Mesenchymal stem cell (in vitro differentiated cells and primary cell): ENCODE data around the gene NTF3.

Experiments
- DNase-seq: peaks from one replicate; pipeline ENCODE4 v3.0.0-alpha.2; 2013
- H2AFZ ChIP-seq: one replicate; pipeline ENCODE4 v1.6.1; 2013; ENCODE audit warnings: low read depth, mild to moderate bottlenecking, control low read depth, inconsistent platforms, low read length, moderate library complexity
- H2AK5ac ChIP-seq: 2 replicates; pipeline ENCODE4 v1.6.1; 2013; ENCODE audit warnings: low read length, moderate library complexity, mild to moderate bottlenecking, inconsistent platforms; ENCODE audit not compliant: severe bottlenecking
- H2BK120ac ChIP-seq: one replicate; pipeline ENCODE4 v1.6.1; 2013; ENCODE audit warnings: low read depth, mild to moderate bottlenecking, inconsistent platforms, low read length, moderate library complexity
- H2BK12ac ChIP-seq, 2 experiments: one replicate each; pipeline ENCODE4 v1.6.1; 2013; ENCODE audit warnings: inconsistent platforms in 2 of 2, low read length in 2 of 2, mild to moderate bottlenecking in 2 of 2, moderate library complexity in 2 of 2, control low read depth in 1 of 2
- H2BK15ac ChIP-seq: one replicate; pipeline ENCODE4 v1.6.1; 2013; ENCODE audit warnings: mild to moderate bottlenecking, low read depth, inconsistent platforms; ENCODE audit not compliant: poor library complexity, severe bottlenecking
- H2BK5ac ChIP-seq: 2 replicates; pipeline ENCODE4 v1.6.1; 2013; ENCODE audit warnings: low read depth, mild to moderate bottlenecking, low read length, control low read depth, inconsistent platforms; ENCODE audit not compliant: poor library complexity, severe bottlenecking
- H3K14ac ChIP-seq, 2 experiments: one replicate each; pipeline ENCODE4 v1.6.1; 2013; ENCODE audit warnings: inconsistent platforms in 2 of 2, low read length in 2 of 2, control low read depth in 1 of 2, mild to moderate bottlenecking in 1 of 2, moderate library complexity in 1 of 2
- H3K18ac ChIP-seq, 2 experiments: one replicate each; pipeline ENCODE4 v1.6.1; 2013; ENCODE audit warnings: inconsistent platforms in 2 of 2, low read length in 2 of 2, control low read depth in 1 of 2, low read depth in 1 of 2, mild to moderate bottlenecking in 1 of 2
- H3K23ac ChIP-seq, 2 experiments: one replicate each; pipeline ENCODE4 v1.6.1; 2013; ENCODE audit warnings: inconsistent platforms in 2 of 2, low read length in 2 of 2, mild to moderate bottlenecking in 2 of 2, moderate library complexity in 2 of 2, control low read depth in 1 of 2
- H3K27ac ChIP-seq: 2 replicates; pipeline ENCODE4 v1.5.1; 2013; ENCODE audit warnings: mild to moderate bottlenecking, moderate library complexity, low read length, control low read depth, inconsistent platforms; ENCODE audit not compliant: poor library complexity, severe bottlenecking
- H3K27me3 ChIP-seq, 2 experiments: 2 replicates each; pipeline versions ENCODE4 v1.6.1 to v1.7.0; 2013; ENCODE audit warnings: low read length in 2 of 2, mild to moderate bottlenecking in 2 of 2, moderate library complexity in 2 of 2, control low read depth in 1 of 2, inconsistent platforms in 1 of 2; ENCODE audit not compliant: control insufficient read depth in 1 of 2, insufficient read depth in 1 of 2
- H3K36me3 ChIP-seq, 2 experiments: 2 replicates each; pipeline versions ENCODE4 v1.6.1 to v1.7.0; 2013; ENCODE audit warnings: low read length in 2 of 2, control low read depth in 1 of 2, inconsistent platforms in 1 of 2, low read depth in 1 of 2, mild to moderate bottlenecking in 1 of 2; ENCODE audit not compliant: insufficient read depth in 2 of 2, control insufficient read depth in 1 of 2
- H3K4ac ChIP-seq, 2 experiments: one replicate each; pipeline ENCODE4 v1.6.1; 2013; ENCODE audit warnings: inconsistent platforms in 2 of 2, low read length in 2 of 2, mild to moderate bottlenecking in 2 of 2, moderate library complexity in 2 of 2, control low read depth in 1 of 2, low read depth in 1 of 2
- H3K4me1 ChIP-seq: 2 replicates; pipeline ENCODE4 v1.6.1; 2013; ENCODE audit warnings: low read depth, low read length, control low read depth; ENCODE audit not compliant: control insufficient read depth, insufficient read depth
- H3K4me2 ChIP-seq: 2 replicates; pipeline ENCODE4 v1.6.1; 2013; ENCODE audit warnings: low read length, mild to moderate bottlenecking, inconsistent platforms; ENCODE audit not compliant: poor library complexity, severe bottlenecking
- H3K4me3 ChIP-seq, 2 experiments: 2 replicates each; pipeline versions ENCODE4 v1.5.1 to v1.7.0; 2013; ENCODE audit warnings: low read length in 2 of 2, mild to moderate bottlenecking in 2 of 2, control low read depth in 1 of 2, low read depth in 1 of 2; ENCODE audit not compliant: insufficient read depth in 1 of 2
- H3K79me1 ChIP-seq: replicated peaks from 2 replicates; pipeline ENCODE4 v1.6.1; 2013; ENCODE audit warnings: mild to moderate bottlenecking, control low read depth, low read length, inconsistent platforms; ENCODE audit not compliant: poor library complexity, severe bottlenecking
- H3K9ac ChIP-seq: 2 replicates; pipeline ENCODE4 v1.7.0; 2013; ENCODE audit warnings: mild to moderate bottlenecking, low read length, moderate library complexity
- H3K9me3 ChIP-seq: 2 replicates; pipeline ENCODE4 v1.7.0; 2013; ENCODE audit warnings: mild to moderate bottlenecking, low read length; ENCODE audit not compliant: control insufficient read depth
- H4K8ac ChIP-seq: one replicate; pipeline ENCODE4 v1.6.1; 2013; ENCODE audit warnings: inconsistent platforms, mild to moderate bottlenecking, low read length, moderate library complexity
- H4K91ac ChIP-seq: one replicate; pipeline ENCODE4 v1.6.1; 2013; ENCODE audit warnings: mild to moderate bottlenecking, low read length, inconsistent platforms
- WGBS: methylation state at CpG from one replicate; pipeline ENCODE4 v1.1.7; 2013; ENCODE audit warnings: mixed read lengths; 5-methylcytosine and 5-hydroxymethylcytosine counted together

Gene NTF3

DNA sequence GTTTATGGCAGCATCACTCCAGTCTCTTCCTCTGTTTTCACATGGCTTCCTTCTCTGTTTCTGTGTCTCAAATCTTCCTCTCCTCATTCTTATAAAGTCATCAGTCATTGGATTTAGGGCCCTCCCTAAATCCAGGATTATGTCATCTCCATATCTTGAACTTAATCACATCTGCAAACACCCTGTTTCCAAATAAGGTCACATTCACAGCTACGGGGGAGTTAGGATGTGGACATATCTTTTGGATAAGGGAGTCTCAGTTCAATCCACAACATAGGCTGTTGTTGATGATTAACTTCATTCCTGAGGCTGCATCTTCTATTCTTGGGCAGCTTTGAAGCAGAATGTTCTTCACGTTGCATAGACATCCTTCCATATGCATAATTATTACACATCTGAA is 40.3 kb upstream of the NTF3 start:
- H4K91ac ChIP-seq: no peak overlapping the region
- WGBS: 40% methylated on average over 1 of the region's 2 CpGs
- no peaks in the 10 kb centered on the region for H3K79me1 ChIP-seq
- H2BK5ac ChIP-seq: no peak overlapping the region
- no peak overlapping the region for H3K14ac ChIP-seq
- no peak overlapping the region for H2AK5ac ChIP-seq
- H3K18ac ChIP-seq: no peak overlapping the region
- H3K9ac ChIP-seq: no peak overlapping the region
- H3K36me3 ChIP-seq: no peaks in the 10 kb centered on the region
- H2AFZ ChIP-seq: no peak overlapping the region
- DNase-seq: no peak
- H3K9me3 ChIP-seq: no peaks in the 10 kb centered on the region
- no peak overlapping the region for H3K4me3 ChIP-seq
- H3K4ac ChIP-seq: no peak overlapping the region
- no peak overlapping the region for H4K8ac ChIP-seq
- H2BK120ac ChIP-seq: no peak overlapping the region
- no peak overlapping the region for H3K27ac ChIP-seq
- peaks cover 0 to 10% of the 10 kb centered on the region in 2 experiments for H3K27me3 ChIP-seq
- H3K23ac ChIP-seq: no peak overlapping the region
- no peak overlapping the region for H2BK12ac ChIP-seq
- no peaks in the 10 kb centered on the region for H3K4me1 ChIP-seq
- no peak overlapping the region for H3K4me2 ChIP-seq
- H2BK15ac ChIP-seq: no peak overlapping the region

DNA sequence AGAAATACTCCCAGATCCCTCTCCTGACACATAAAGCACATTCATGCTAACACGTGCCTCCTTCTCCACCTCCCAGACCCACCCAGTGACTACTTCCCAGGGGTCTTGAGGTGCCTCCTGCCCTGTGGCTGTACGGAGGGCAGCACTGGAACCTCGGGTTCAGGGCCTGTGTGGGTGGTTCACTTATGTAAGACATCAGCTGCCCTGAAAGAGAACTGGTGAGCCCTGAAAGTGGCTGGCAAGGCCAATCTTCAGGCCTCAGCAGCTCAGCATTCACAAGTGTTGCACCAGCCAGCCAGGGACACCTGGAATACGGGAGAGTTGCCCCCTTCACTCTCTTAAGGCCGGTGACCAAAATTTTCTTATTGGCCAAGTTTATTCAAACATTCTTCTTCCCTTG is 38.9 kb upstream of the NTF3 start:
- Histone ChIP-seq H3K79me1 (no peaks in the 10 kb centered on the region), H3K18ac (no peak overlapping the region), H4K91ac (no peak overlapping the region), H3K4ac (no peak overlapping the region), H3K4me3 (no peak overlapping the region), H4K8ac (no peak overlapping the region), H2BK12ac (no peak overlapping the region), H3K23ac (no peak overlapping the region), H3K27ac (no peak overlapping the region), H2BK5ac (no peak overlapping the region), H2BK120ac (no peak overlapping the region), H3K9me3 (no peaks in the 10 kb centered on the region), H3K9ac (no peak overlapping the region), H2AFZ (no peak overlapping the region), H2AK5ac (no peak overlapping the region), H3K14ac (no peak overlapping the region), H3K4me2 (no peak overlapping the region), H3K36me3 (no peaks in the 10 kb centered on the region), H3K4me1 (no peaks in the 10 kb centered on the region), H3K27me3 (peaks cover 0 to 6% of the 10 kb centered on the region in 2 experiments), H2BK15ac (no peak overlapping the region)
- no peak for DNase-seq
- 89% methylated on average over 5 of the region's 5 CpGs for WGBS

DNA sequence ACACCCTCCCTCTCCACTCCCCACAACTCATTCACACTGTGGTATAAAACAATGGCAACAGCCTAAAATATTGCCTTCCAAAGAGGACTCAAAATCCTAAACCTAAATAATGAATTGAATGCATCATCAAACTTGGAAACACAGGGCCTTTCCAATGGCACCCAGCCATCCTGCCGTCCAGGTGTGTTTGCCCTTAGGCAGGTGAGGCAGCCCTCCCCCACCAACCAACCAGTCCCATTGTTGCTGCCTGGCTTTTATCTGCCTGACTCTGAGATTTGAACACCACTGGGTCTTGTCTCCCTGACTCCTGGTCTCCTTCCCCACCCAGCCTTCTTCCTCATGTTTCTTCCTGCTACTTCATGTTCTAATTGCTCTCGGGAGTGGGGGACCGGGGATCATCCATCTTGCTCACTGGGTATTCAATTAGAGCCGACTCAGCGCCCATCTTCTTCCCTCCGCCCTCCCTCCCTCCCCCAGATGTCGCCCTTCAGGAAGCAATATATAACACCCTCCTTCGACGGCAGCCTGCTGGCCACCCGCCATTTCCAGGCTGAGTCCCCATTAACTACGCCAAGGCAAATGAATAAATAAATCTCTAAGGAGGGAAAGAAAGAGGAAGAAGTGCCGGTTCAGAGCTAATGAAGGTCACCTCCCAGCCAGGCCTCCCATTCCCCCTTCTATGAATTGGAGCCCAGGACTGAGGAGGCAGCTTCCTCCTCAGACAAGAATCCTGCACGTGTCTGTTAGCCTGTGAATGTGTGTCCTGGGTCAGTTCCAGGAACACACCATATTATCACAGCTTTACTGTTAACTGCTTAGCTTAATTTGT is 36.3 kb upstream of the NTF3 start:
- Histone ChIP-seq H4K8ac (no peak overlapping the region), H2BK5ac (no peak overlapping the region), H3K27me3 (peaks cover 0 to 6% of the 10 kb centered on the region in 2 experiments), H3K9ac (no peak overlapping the region), H3K4ac (no peak overlapping the region), H3K79me1 (no peaks in the 10 kb centered on the region), H2BK120ac (no peak overlapping the region), H2BK15ac (no peak overlapping the region), H3K27ac (no peak overlapping the region), H3K23ac (no peak overlapping the region), H3K9me3 (no peaks in the 10 kb centered on the region), H3K18ac (no peak overlapping the region), H3K14ac (no peak overlapping the region), H3K4me3 (no peak overlapping the region), H2BK12ac (no peak overlapping the region), H4K91ac (no peak overlapping the region), H2AK5ac (no peak overlapping the region), H3K4me1 (no peaks in the 10 kb centered on the region), H3K36me3 (no peaks in the 10 kb centered on the region), H2AFZ (no peak overlapping the region), H3K4me2 (no peak overlapping the region)
- WGBS: 40% methylated on average over 8 of the region's 13 CpGs
- no peak for DNase-seq

DNA sequence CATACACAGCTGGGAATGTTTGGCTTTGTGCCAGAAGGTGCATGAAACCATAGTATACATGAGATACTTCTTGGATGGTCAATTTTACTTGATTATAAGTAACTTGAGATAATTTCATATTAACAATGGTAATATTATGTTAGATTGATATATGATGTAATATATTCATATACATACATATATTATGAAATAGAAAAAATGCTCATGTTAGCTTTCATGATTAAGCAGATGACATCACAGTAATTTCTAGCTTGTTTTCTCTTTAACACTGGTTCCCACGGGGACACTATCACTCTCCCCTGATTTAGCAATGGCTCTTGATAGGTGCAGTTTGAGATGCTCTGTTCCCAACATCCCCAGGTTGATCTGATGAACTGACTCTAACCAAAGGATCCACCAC is 35.4 kb upstream of the NTF3 start:
- no peaks in the 10 kb centered on the region for H3K79me1 ChIP-seq
- no peak overlapping the region for H3K4me3 ChIP-seq
- H3K9ac ChIP-seq: no peak overlapping the region
- H3K9me3 ChIP-seq: no peaks in the 10 kb centered on the region
- H3K36me3 ChIP-seq: no peaks in the 10 kb centered on the region
- no peak overlapping the region for H3K18ac ChIP-seq
- H3K27ac ChIP-seq: no peak overlapping the region
- no peak overlapping the region for H2AK5ac ChIP-seq
- H4K91ac ChIP-seq: no peak overlapping the region
- no peak overlapping the region for H3K4me2 ChIP-seq
- no peak for DNase-seq
- no peak overlapping the region for H3K14ac ChIP-seq
- H4K8ac ChIP-seq: no peak overlapping the region
- H2BK12ac ChIP-seq: no peak overlapping the region
- H3K4ac ChIP-seq: no peak overlapping the region
- 76% methylated on average over 1 of the region's 1 CpG for WGBS
- no peaks in the 10 kb centered on the region for H3K4me1 ChIP-seq
- H2BK120ac ChIP-seq: no peak overlapping the region
- H2BK5ac ChIP-seq: no peak overlapping the region
- H3K27me3 ChIP-seq: peaks cover 0 to 6% of the 10 kb centered on the region in 2 experiments
- H3K23ac ChIP-seq: no peak overlapping the region
- no peak overlapping the region for H2AFZ ChIP-seq
- H2BK15ac ChIP-seq: no peak overlapping the region
